ENCODE results near the gene CRACR2B. TPM values are rescaled to one million over a fixed set of nuclear protein-coding genes. Genes with fewer than 3 reads are reported as not detected.

Gene CRACR2B
- total and polyA plus RNA-seq, 10 of the 15 experiments (the other 5 are each of a cell fraction or from before 2014, with no cell fraction given): 0.10 to 33.7 (median 12.7) TPM

DNA sequence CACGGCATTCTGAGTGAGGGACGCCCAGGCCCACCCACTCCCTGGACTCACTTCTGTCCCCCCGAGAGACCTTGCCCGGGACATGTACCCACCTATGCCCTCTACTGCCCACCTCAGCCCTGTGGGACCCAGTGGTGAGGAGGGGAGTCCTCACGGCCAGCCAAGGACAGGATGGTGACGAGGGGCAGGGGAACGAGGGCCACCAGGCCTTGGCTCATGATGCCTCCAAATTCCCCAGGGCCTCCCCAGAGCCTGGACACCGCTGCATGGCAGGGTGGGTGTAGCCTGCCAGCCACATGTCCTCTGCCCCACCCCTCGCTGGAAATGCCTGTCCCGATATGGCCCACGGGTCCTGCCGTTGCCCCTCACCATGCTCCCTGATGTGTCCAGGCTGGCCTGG lies 41.1 kb downstream of the CRACR2B start (continued):
- TF ChIP-seq, protein P1, sequence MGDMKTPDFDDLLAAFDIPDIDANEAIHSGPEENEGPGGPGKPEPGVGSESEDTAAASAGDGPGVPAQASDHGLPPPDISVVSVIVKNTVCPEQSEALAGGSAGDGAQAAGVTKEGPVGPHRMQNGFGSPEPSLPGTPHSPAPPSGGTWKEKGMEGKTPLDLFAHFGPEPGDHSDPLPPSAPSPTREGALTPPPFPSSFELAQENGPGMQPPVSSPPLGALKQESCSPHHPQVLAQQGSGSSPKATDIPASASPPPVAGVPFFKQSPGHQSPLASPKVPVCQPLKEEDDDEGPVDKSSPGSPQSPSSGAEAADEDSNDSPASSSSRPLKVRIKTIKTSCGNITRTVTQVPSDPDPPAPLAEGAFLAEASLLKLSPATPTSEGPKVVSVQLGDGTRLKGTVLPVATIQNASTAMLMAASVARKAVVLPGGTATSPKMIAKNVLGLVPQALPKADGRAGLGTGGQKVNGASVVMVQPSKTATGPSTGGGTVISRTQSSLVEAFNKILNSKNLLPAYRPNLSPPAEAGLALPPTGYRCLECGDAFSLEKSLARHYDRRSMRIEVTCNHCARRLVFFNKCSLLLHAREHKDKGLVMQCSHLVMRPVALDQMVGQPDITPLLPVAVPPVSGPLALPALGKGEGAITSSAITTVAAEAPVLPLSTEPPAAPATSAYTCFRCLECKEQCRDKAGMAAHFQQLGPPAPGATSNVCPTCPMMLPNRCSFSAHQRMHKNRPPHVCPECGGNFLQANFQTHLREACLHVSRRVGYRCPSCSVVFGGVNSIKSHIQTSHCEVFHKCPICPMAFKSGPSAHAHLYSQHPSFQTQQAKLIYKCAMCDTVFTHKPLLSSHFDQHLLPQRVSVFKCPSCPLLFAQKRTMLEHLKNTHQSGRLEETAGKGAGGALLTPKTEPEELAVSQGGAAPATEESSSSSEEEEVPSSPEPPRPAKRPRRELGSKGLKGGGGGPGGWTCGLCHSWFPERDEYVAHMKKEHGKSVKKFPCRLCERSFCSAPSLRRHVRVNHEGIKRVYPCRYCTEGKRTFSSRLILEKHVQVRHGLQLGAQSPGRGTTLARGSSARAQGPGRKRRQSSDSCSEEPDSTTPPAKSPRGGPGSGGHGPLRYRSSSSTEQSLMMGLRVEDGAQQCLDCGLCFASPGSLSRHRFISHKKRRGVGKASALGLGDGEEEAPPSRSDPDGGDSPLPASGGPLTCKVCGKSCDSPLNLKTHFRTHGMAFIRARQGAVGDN (IDR thresholded peaks at IDR 0.05): no peak
- no peak for TF ChIP-seq NFXL1 (IDR thresholded peaks at IDR 0.05; ENCODE audit: borderline replicate concordance)
- no peak for TF ChIP-seq NR2C1 (IDR thresholded peaks at IDR 0.05)
- TF ChIP-seq, protein P2, sequence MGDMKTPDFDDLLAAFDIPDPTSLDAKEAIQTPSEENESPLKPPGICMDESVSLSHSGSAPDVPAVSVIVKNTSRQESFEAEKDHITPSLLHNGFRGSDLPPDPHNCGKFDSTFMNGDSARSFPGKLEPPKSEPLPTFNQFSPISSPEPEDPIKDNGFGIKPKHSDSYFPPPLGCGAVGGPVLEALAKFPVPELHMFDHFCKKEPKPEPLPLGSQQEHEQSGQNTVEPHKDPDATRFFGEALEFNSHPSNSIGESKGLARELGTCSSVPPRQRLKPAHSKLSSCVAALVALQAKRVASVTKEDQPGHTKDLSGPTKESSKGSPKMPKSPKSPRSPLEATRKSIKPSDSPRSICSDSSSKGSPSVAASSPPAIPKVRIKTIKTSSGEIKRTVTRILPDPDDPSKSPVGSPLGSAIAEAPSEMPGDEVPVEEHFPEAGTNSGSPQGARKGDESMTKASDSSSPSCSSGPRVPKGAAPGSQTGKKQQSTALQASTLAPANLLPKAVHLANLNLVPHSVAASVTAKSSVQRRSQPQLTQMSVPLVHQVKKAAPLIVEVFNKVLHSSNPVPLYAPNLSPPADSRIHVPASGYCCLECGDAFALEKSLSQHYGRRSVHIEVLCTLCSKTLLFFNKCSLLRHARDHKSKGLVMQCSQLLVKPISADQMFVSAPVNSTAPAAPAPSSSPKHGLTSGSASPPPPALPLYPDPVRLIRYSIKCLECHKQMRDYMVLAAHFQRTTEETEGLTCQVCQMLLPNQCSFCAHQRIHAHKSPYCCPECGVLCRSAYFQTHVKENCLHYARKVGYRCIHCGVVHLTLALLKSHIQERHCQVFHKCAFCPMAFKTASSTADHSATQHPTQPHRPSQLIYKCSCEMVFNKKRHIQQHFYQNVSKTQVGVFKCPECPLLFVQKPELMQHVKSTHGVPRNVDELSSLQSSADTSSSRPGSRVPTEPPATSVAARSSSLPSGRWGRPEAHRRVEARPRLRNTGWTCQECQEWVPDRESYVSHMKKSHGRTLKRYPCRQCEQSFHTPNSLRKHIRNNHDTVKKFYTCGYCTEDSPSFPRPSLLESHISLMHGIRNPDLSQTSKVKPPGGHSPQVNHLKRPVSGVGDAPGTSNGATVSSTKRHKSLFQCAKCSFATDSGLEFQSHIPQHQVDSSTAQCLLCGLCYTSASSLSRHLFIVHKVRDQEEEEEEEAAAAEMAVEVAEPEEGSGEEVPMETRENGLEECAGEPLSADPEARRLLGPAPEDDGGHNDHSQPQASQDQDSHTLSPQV (IDR thresholded peaks at IDR 0.05): no peak
